A549 (cell line): ENCODE measurements around the gene ATAD3A. TPM values are rescaled to one million over a fixed set of nuclear protein-coding genes. Genes with fewer than 3 reads are reported as not detected.
"Not testable (repeated sequence)": the region's sequence is repeated elsewhere in the genome, so short reads cannot be mapped to it uniquely, and the experiment has no call there.

Experiments
- ATAC-seq, 2 experiments: fragments of 200-7000 bp in 1 of 2; fragments of >200 bp in 1 of 2; cut with Nextera tagmentation in 1 of 2; cut with Tn5 transposase in 1 of 2; 3 replicates each; pipeline versions ENCODE4 v1.8.0 to v1.9.1; 2018 to 2020; ENCODE audit warnings: mild to moderate bottlenecking in 1 of 2, moderate library complexity in 1 of 2
- CTCF ChIA-PET: fragments of 300-600 bp; sonication (Branson Sonifier 250); formaldehyde crosslinking; extraction: SDS; loops from one replicate; lab custom pipeline; 2021; ENCODE audit warnings: antibody characterized with exemption, inconsistent platforms; lab: Yijun Ruan, JAX
- POLR2A ChIA-PET: fragments of 350-600 bp; formaldehyde crosslinking; extraction: SDS; loops from one replicate; lab custom pipeline; 2021; ENCODE audit warnings: antibody characterized with exemption, inconsistent platforms; lab: Yijun Ruan, JAX
- DNase-seq, 2 experiments: peaks; one replicate each; pipeline versions ENCODE4 v3.0.0 to v3.0.0-alpha.2; 2011 to 2016; ENCODE audit warnings: low read depth in 1 of 2, low spot score in 1 of 2
- FAIRE-seq: peaks from 2 replicates; lab custom pipeline; 2011; peaks lifted over from hg19 to GRCh38; lab: Jason Lieb, UNC
- H3K27ac ChIP-seq, 2 experiments: fragments of >200 bp; sonication (Bioruptor Twin); formaldehyde crosslinking; 3 replicates each; pipeline ENCODE4 v1.5.1; 2016 to 2017
- H3K4me1 ChIP-seq: fragments of >200 bp; sonication (Bioruptor Twin); formaldehyde crosslinking; 3 replicates; pipeline ENCODE4 v1.6.1; 2016
- H3K4me2 ChIP-seq: fragments of >200 bp; sonication (Bioruptor Twin); formaldehyde crosslinking; 3 replicates; pipeline ENCODE4 v1.6.1; 2016
- H3K4me3 ChIP-seq: fragments of >200 bp; sonication (Bioruptor Twin); formaldehyde crosslinking; 3 replicates; pipeline ENCODE4 v1.5.1; 2016
- H3K9me3 ChIP-seq: fragments of >200 bp; sonication (Bioruptor Twin); formaldehyde crosslinking; 3 replicates; pipeline ENCODE4 v1.6.1; 2016
- ESRRA ChIP-seq: fragments of 150-350 bp; IDR thresholded peaks from 2 replicates; pipeline ENCODE4 v1.6.1; 2014; ENCODE audit warnings: mild to moderate bottlenecking, low read length, borderline replicate concordance
- GATA3 ChIP-seq: IDR thresholded peaks from 2 replicates; pipeline ENCODE4 v1.6.1; 2012; ENCODE audit warnings: borderline replicate concordance
- HOXA7 ChIP-seq: fragments of 250-450 bp; sonication (Bioruptor Pico); IDR thresholded peaks from 2 replicates; pipeline ENCODE4 v1.5.0; 2020; ENCODE audit warnings: mild to moderate bottlenecking, moderate library complexity
- JUN ChIP-seq, 2 experiments: fragments of >200 bp; sonication (Bioruptor Twin); formaldehyde crosslinking; IDR thresholded peaks; 2 replicates in 1 of 2; 3 replicates in 1 of 2; pipeline ENCODE4 v1.6.1; 2016 to 2017
- KDM1A ChIP-seq: fragments of 200-600 bp; sonication (generic); IDR thresholded peaks from 2 replicates; pipeline ENCODE4 v1.6.1; 2016; ENCODE audit warnings: low read depth, mild to moderate bottlenecking
- KDM5A ChIP-seq: fragments of 200-600 bp; sonication (generic); IDR thresholded peaks from 2 replicates; pipeline ENCODE4 v1.6.1; 2016; ENCODE audit warnings: antibody characterized with exemption, mild to moderate bottlenecking
- MYC ChIP-seq: IDR thresholded peaks from 2 replicates; pipeline ENCODE4 v1.6.1; 2012; ENCODE audit warnings: mild to moderate bottlenecking, inconsistent platforms, low read length, improper control_type of control experiment, borderline replicate concordance
- NPAS2 ChIP-seq: fragments of 250-450 bp; sonication (Bioruptor Pico); IDR thresholded peaks from 2 replicates; pipeline ENCODE4 v1.8.0; 2022; ENCODE audit warnings: mild to moderate bottlenecking, moderate library complexity, borderline replicate concordance
- RAD21 ChIP-seq, 2 experiments: fragments of >200 bp in 1 of 2; sonication (Bioruptor Twin) in 1 of 2; formaldehyde crosslinking in 1 of 2; IDR thresholded peaks in 1 of 2; conservative IDR thresholded peaks in 1 of 2; 2 replicates in 1 of 2; 3 replicates in 1 of 2; pipeline ENCODE4 v1.6.1; 2012 to 2018; ENCODE audit warnings: inconsistent platforms in 1 of 2
- SREBF2 ChIP-seq: fragments of 450-650 bp; IDR thresholded peaks from 2 replicates; pipeline ENCODE4 v1.6.1; 2014; ENCODE audit warnings: mild to moderate bottlenecking, moderate library complexity
- ZFP36 ChIP-seq: fragments of 450-650 bp; IDR thresholded peaks from 2 replicates; pipeline ENCODE4 v1.6.1; 2014; ENCODE audit warnings: borderline replicate concordance; ENCODE audit not compliant: partially characterized antibody
- ZNF302 ChIP-seq: fragments of 250-450 bp; sonication (Bioruptor Pico); IDR thresholded peaks from 2 replicates; pipeline ENCODE4 v1.9.0; 2021; ENCODE audit warnings: inconsistent platforms, mild to moderate bottlenecking, moderate library complexity
- WGBS: methylation state at CpG from one replicate; pipeline ENCODE4 v1.1.6; 2017; ENCODE audit errors: missing lambda C conversion rate; 5-methylcytosine and 5-hydroxymethylcytosine counted together
- polyA plus RNA-seq, 4 experiments: library from polyadenylated mRNA; depleted of rRNA in 3 of 4; stranded (reverse); fragments of >200 nt; fragmentation: RNase III in 1 of 4; extraction: RNeasy Plus Mini Kit Qiagen cat#74134 plus additional on column Dnase treatment in 1 of 4; gene quantifications; 2 replicates in 3 of 4; 3 replicates in 1 of 4; pipeline ENCODE4 v1.2.3, GENCODE V29; 2011 to 2017
- TF ChIP-seq, protein P1 (sequence below): fragments of 250-450 bp; sonication (Bioruptor Pico); IDR thresholded peaks from 2 replicates; pipeline ENCODE4 v1.5.0; 2021; ENCODE audit warnings: mild to moderate bottlenecking, moderate library complexity, borderline replicate concordance
- TF ChIP-seq, protein P2 (sequence below): fragments of >200 bp; sonication (Bioruptor Twin); formaldehyde crosslinking; IDR thresholded peaks from 3 replicates; pipeline ENCODE4 v1.6.1; 2016
- TF ChIP-seq, protein P3 (sequence below): IDR thresholded peaks from 2 replicates; pipeline ENCODE4 v1.6.1; 2012

Gene ATAD3A
- polyA plus RNA-seq, 2 of the 4 experiments (the other 2 are of a cell fraction): 10.9 to 27.2 TPM

DNA sequence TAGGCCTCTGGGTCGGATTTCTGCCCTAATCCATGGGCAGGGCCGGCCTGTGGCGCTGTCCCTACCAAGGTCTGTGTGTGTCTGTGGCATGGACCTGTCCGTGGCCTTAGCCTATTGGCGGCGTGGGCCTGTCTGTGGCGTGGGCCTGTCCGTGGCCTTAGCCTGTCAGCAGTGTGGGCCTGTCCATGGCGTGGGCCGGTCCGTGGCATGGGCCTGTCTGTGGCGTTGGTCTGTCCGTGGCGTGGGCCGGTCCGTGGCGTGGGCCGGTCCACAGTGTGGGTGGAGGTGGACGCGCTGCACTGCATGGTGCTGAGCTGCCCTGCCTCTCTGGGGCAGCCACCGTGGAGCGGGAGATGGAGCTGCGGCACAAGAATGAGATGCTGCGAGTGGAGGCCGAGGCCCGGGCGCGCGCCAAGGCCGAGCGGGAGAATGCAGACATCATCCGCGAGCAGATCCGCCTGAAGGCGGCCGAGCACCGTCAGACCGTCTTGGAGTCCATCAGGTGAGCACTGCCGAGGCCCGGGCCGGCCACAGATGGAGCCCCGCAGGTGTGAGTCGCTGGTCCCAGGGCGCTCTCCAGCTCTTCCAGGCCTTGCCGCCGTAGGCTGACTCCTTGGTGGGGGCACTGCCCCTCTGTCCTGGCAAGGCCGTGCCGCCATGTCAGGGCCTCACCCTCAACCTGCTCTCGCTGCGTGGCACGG, 8.0 kb downstream of the ATAD3A start:
- POLR2A ChIA-PET, FAIRE-seq, H3K9me3 ChIP-seq, H3K4me1 ChIP-seq, H3K27ac ChIP-seq, ATAC-seq, H3K4me3 ChIP-seq, CTCF ChIA-PET, DNase-seq, H3K4me2 ChIP-seq: not testable (repeated sequence)
- 95% methylated on average over 23 of the region's 51 CpGs for whole genome bisulfite sequencing

DNA sequence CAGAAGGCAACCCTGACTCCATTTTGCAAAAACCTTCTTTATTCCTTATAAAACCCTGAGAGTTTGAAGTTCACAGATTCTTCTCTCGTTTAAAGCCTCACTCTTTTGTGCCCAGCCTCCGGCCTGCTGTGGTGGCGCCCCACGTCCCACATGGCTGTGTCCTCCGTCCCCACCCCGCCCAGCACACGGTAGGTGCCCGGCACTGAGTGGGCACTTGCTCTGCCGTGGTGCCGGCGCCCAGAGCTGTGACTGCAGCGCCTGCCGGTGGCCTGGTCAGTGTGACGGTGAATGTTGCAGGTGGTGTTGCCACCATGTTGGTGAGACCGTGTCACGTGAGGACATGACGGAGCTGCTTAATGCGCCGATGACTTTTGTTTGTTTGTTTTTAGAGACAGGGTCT, 9.4 kb downstream of the ATAD3A start:
- 96% methylated on average over 11 of the region's 19 CpGs for WGBS
- POLR2A ChIA-PET: no interaction called here
- FAIRE-seq: no peak
- ATAC-seq: no peak
- DNase-seq: no peak
- H3K4me2 ChIP-seq: no peak overlapping the region
- no peaks in the 10 kb centered on the region for H3K9me3 ChIP-seq
- H3K4me3 ChIP-seq: no peak overlapping the region
- H3K4me1 ChIP-seq: no peaks in the 10 kb centered on the region
- CTCF ChIA-PET: no interaction called here
- TF ChIP-seq KDM1A: no peak
- no peak for TF ChIP-seq ESRRA
- no peak for TF ChIP-seq SREBF2
- TF ChIP-seq ZNF302 (CRISPR knock-in tag): no peak
- no peak for TF ChIP-seq HOXA7 (CRISPR knock-in tag)
- TF ChIP-seq, protein P1, sequence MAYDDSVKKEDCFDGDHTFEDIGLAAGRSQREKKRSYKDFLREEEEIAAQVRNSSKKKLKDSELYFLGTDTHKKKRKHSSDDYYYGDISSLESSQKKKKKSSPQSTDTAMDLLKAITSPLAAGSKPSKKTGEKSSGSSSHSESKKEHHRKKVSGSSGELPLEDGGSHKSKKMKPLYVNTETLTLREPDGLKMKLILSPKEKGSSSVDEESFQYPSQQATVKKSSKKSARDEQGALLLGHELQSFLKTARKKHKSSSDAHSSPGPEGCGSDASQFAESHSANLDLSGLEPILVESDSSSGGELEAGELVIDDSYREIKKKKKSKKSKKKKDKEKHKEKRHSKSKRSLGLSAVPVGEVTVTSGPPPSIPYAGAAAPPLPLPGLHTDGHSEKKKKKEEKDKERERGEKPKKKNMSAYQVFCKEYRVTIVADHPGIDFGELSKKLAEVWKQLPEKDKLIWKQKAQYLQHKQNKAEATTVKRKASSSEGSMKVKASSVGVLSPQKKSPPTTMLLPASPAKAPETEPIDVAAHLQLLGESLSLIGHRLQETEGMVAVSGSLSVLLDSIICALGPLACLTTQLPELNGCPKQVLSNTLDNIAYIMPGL (CRISPR knock-in tag): no peak
- TF ChIP-seq GATA3: no peak
- TF ChIP-seq, protein P2, sequence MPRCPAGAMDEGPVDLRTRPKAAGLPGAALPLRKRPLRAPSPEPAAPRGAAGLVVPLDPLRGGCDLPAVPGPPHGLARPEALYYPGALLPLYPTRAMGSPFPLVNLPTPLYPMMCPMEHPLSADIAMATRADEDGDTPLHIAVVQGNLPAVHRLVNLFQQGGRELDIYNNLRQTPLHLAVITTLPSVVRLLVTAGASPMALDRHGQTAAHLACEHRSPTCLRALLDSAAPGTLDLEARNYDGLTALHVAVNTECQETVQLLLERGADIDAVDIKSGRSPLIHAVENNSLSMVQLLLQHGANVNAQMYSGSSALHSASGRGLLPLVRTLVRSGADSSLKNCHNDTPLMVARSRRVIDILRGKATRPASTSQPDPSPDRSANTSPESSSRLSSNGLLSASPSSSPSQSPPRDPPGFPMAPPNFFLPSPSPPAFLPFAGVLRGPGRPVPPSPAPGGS: no peak
- TF ChIP-seq JUN (IDR thresholded peaks at IDR 0.05): no peak
- no peak for TF ChIP-seq KDM5A
- no peak for TF ChIP-seq ZFP36
- TF ChIP-seq MYC: no peak
- TF ChIP-seq RAD21 (conservative IDR thresholded peaks at IDR 0.05 in 1 of 2, IDR thresholded peaks at IDR 0.05 in 1 of 2): no peak
- TF ChIP-seq, protein P3, sequence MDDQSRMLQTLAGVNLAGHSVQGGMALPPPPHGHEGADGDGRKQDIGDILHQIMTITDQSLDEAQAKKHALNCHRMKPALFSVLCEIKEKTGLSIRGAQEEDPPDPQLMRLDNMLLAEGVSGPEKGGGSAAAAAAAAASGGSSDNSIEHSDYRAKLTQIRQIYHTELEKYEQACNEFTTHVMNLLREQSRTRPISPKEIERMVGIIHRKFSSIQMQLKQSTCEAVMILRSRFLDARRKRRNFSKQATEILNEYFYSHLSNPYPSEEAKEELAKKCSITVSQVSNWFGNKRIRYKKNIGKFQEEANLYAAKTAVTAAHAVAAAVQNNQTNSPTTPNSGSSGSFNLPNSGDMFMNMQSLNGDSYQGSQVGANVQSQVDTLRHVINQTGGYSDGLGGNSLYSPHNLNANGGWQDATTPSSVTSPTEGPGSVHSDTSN: no peak
- no peak for TF ChIP-seq NPAS2 (CRISPR knock-in tag)
- H3K27ac ChIP-seq: no peak overlapping the region

DNA sequence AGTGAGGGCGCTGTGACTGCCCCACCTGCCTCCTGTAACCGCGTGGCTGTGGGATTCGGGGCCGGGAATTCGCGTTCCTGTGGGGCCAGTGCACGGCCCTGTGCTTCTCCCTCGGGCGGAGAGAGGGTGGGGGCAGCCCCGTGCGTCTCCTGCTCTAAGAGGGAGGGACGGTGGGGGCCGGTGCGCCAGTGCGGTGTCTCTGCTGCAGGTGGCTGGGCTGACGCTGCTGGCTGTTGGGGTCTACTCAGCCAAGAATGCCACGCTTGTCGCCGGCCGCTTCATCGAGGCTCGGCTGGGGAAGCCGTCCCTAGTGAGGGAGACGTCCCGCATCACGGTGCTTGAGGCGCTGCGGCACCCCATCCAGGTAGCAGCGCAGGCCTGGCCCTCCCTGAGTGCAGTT, 10.6 kb downstream of the ATAD3A start:
- FAIRE-seq, H3K4me1 ChIP-seq, CTCF ChIA-PET, H3K4me2 ChIP-seq, H3K9me3 ChIP-seq, H3K4me3 ChIP-seq, ATAC-seq, H3K27ac ChIP-seq, DNase-seq, POLR2A ChIA-PET: not testable (repeated sequence)
- 96% methylated on average over 5 of the region's 30 CpGs for WGBS

DNA sequence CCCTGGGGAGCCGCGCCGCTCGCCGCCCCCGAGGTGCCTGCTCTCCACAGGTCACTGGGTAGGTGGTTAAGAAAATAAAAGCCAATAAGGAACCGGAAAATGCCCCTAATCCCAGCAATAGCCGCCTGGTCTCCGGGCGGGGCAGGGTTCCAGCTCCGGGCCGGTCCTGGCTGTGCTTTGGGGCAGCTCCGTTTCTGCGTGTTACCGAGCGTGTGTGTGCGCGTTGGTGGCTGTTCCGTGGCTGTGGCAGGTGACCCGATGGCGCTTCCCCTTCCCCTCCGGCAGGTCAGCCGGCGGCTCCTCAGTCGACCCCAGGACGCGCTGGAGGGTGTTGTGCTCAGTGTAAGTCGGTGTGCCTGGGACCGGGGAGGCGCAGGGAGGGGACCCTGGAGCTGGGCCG, 11.3 kb downstream of the ATAD3A start:
- FAIRE-seq, ATAC-seq, CTCF ChIA-PET, H3K9me3 ChIP-seq, H3K4me2 ChIP-seq, POLR2A ChIA-PET, H3K4me1 ChIP-seq, H3K27ac ChIP-seq, H3K4me3 ChIP-seq, DNase-seq: not testable (repeated sequence)
- WGBS: 91% methylated on average over 22 of the region's 31 CpGs

DNA sequence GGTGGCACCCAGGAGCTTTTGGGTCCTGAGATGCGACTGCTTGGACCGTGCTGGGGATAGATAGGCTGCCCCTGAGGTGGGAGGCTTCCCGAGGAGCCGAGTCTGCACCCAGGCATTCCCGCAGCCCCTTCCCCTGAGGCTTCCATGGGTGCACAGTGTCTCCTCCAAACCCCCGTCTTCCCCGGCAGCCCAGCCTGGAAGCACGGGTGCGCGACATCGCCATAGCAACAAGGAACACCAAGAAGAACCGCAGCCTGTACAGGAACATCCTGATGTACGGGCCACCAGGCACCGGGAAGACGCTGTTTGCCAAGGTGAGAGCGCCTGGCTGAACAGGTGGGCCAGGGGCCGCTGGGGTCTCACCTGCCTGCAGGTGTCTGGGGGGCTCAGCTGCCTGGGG, 11.7 kb downstream of the ATAD3A start:
- H3K4me1 ChIP-seq, FAIRE-seq, POLR2A ChIA-PET, H3K27ac ChIP-seq, H3K4me2 ChIP-seq, DNase-seq, H3K4me3 ChIP-seq, CTCF ChIA-PET, ATAC-seq, H3K9me3 ChIP-seq: not testable (repeated sequence)
- 96% methylated on average over 12 of the region's 17 CpGs for WGBS

DNA sequence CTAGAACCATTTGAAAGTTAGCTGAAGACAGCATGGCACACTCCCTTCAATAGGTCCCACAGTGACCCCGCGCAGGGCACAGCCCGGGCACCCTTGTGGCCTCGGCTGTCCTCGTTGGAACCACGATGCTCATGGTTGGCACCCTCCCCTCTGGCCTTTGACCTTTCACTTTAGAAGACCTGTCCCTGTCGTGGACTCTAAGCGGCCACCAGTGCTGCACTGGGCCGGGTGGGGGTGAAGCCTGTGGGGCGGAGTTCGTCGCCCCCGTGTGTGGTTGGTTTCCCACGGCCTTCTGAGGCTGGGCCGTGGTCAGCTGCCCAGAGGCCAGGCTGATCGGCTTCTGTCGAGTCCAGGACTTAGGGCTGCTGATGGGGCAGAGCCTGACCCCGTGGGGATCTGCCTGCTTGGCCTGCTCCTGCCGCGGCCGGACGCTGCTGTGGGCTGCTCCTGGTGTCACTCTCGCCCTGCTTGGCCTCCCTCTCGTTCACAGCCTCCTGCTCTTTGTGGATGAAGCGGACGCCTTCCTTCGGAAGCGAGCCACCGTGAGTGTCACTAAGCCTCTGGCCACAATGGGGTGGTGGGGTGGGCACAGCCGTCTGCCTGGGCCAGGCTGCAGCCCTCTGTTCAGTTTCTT, 12.9 kb downstream of the ATAD3A start:
- CTCF ChIA-PET: interaction anchor here (0.5 to 1.2 kb wide), 2 partner anchors 18 to 87 kb away, joined by 4 to 5 read pairs; no protein-coding TSS in a partner anchor
- H3K4me2 ChIP-seq, POLR2A ChIA-PET, ATAC-seq, H3K4me1 ChIP-seq, DNase-seq, FAIRE-seq, H3K4me3 ChIP-seq, H3K27ac ChIP-seq, H3K9me3 ChIP-seq: not testable (repeated sequence)
- 92% methylated on average over 18 of the region's 30 CpGs for WGBS
